Spleen (tissue), 7 donors: ENCODE data around the gene MED13L.

Experiments
- POLR2A ChIP-seq, 3 donors: fragments of 450-650 bp; IDR thresholded peaks; one replicate each; pipeline ENCODE4 v1.5.1; 2017; ENCODE audit warnings: antibody characterized with exemption in 3 of 3, mild to moderate bottlenecking in 1 of 3
- TF ChIP-seq, protein P1 (sequence below), 11 experiments: fragments of 200-600 bp in 7 of 11; fragments of 450-650 bp in 4 of 11; sonication (generic) in 4 of 11; IDR thresholded peaks in 8 of 11; conservative IDR thresholded peaks in 3 of 11; 1 replicate in 7 of 11; 2 replicates in 4 of 11; pipeline versions ENCODE4 v1.4.0 to v1.8.0; 2016 to 2021; ENCODE audit warnings: antibody characterized with exemption in 11 of 11, inconsistent platforms in 4 of 11, mild to moderate bottlenecking in 1 of 11
- donor health status: DM: no; HTN: no; CAD: no; lungs with moderate emphysema.
- donor health status: DM: no; HTN: no; CAD: no.
- donor health status: DM: no; HTN: no; CAD: no.

DNA sequence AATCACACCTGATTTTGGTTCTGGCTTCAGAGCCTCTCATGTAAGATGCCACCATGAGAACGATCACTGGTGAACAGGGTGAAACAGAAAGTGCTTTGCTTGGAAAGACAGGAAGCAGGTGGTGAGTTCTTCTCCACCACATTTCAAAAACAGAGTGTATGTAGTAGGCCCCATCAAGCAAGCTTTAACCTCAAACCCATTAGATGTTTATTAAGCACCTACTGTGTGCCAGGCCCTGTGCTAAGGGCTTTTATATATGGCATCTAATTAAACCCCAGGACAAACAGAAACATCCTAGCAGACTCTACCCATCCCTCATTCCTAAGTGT lies 47.8 kb upstream of the MED13L start:
- TF ChIP-seq, protein P1, sequence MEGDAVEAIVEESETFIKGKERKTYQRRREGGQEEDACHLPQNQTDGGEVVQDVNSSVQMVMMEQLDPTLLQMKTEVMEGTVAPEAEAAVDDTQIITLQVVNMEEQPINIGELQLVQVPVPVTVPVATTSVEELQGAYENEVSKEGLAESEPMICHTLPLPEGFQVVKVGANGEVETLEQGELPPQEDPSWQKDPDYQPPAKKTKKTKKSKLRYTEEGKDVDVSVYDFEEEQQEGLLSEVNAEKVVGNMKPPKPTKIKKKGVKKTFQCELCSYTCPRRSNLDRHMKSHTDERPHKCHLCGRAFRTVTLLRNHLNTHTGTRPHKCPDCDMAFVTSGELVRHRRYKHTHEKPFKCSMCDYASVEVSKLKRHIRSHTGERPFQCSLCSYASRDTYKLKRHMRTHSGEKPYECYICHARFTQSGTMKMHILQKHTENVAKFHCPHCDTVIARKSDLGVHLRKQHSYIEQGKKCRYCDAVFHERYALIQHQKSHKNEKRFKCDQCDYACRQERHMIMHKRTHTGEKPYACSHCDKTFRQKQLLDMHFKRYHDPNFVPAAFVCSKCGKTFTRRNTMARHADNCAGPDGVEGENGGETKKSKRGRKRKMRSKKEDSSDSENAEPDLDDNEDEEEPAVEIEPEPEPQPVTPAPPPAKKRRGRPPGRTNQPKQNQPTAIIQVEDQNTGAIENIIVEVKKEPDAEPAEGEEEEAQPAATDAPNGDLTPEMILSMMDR (IDR thresholded peaks at IDR 0.05 in 8 of 11, conservative IDR thresholded peaks at IDR 0.05 in 3 of 11) = no peak
- TF ChIP-seq POLR2A (IDR thresholded peaks at IDR 0.05) = no peak
